Smooth muscle cell (in vitro differentiated cells): ENCODE data around the gene PHF12. TPM values are rescaled to one million over a fixed set of nuclear protein-coding genes. Genes with fewer than 3 reads are reported as not detected.

Source experiments
- DNase-seq: peaks from one replicate; lab custom pipeline; 2025; ENCODE audit not compliant: unreplicated experiment; lab: John Stamatoyannopoulos, UW
- H2AFZ ChIP-seq: fragments of 200-600 bp; sonication (generic); 2 replicates; pipeline ENCODE4 v1.6.0; 2016; ENCODE audit warnings: antibody characterized with exemption, low read depth, mild to moderate bottlenecking
- H3F3A ChIP-seq: fragments of 200-600 bp; sonication (generic); 2 replicates; pipeline ENCODE4 v1.6.0; 2017; ENCODE audit warnings: antibody characterized with exemption, low read depth
- H3K27ac ChIP-seq: fragments of 200-600 bp; sonication (generic); 2 replicates; pipeline ENCODE4 v1.5.1; 2016; ENCODE audit warnings: low read depth, mild to moderate bottlenecking
- H3K27me3 ChIP-seq: fragments of 200-600 bp; sonication (generic); 2 replicates; pipeline ENCODE4 v1.6.1; 2016; ENCODE audit warnings: low read depth, mild to moderate bottlenecking
- H3K36me3 ChIP-seq: fragments of 200-600 bp; sonication (generic); 2 replicates; pipeline ENCODE4 v1.5.1; 2016; ENCODE audit warnings: low read depth
- H3K4me1 ChIP-seq: fragments of 200-600 bp; sonication (generic); 2 replicates; pipeline ENCODE4 v1.5.1; 2016; ENCODE audit warnings: low read depth
- H3K4me2 ChIP-seq: fragments of 200-600 bp; sonication (generic); 2 replicates; pipeline ENCODE4 v1.6.0; 2016; ENCODE audit warnings: mild to moderate bottlenecking
- H3K4me3 ChIP-seq: fragments of 200-600 bp; sonication (generic); 2 replicates; pipeline ENCODE4 v1.5.1; 2016; ENCODE audit warnings: mild to moderate bottlenecking
- H3K79me2 ChIP-seq: fragments of 200-600 bp; sonication (generic); 2 replicates; pipeline ENCODE4 v1.6.0; 2016; ENCODE audit warnings: low read depth, mild to moderate bottlenecking
- H3K9ac ChIP-seq: fragments of 200-600 bp; sonication (generic); 2 replicates; pipeline ENCODE4 v1.6.0; 2016; ENCODE audit warnings: low read depth
- H3K9me3 ChIP-seq: fragments of 200-600 bp; sonication (generic); replicated peaks from 2 replicates; pipeline ENCODE4 v1.5.1; 2016; ENCODE audit warnings: low read depth
- H4K20me1 ChIP-seq: fragments of 200-600 bp; sonication (generic); 2 replicates; pipeline ENCODE4 v1.6.0; 2016; ENCODE audit warnings: low read depth
- CTCF ChIP-seq: fragments of 200-600 bp; sonication (generic); IDR thresholded peaks from 2 replicates; pipeline ENCODE4 v1.5.1; 2017; ENCODE audit warnings: borderline replicate concordance, mild to moderate bottlenecking, antibody characterized with exemption; ENCODE audit not compliant: insufficient read depth, poor library complexity, severe bottlenecking
- WGBS: methylation state at CpG from one replicate; pipeline ENCODE4 v1.1.7; 2016; ENCODE audit warnings: low lambda C conversion rate; 5-methylcytosine and 5-hydroxymethylcytosine counted together
- polyA plus RNA-seq: library from polyadenylated mRNA; unstranded; fragments of >200 nt; fragmentation: Nextera tagmentation; extraction: Ambion mirVana; gene quantifications from 2 replicates; pipeline ENCODE4 v1.2.1, GENCODE V29; 2016
- total RNA-seq: library from RNA; depleted of rRNA; stranded (reverse); fragments of >200 nt; gene quantifications from 2 replicates; pipeline ENCODE4 v1.2.3, GENCODE V29; 2014

Gene PHF12
- total and polyA plus RNA-seq, 2 experiments from 2014 or later: 14.0 to 18.9 TPM

GRCh38 chr17:28950752-28951427 is 428 bp downstream of the PHF12 start:
- DNase-seq: no peak
- H3K79me2 ChIP-seq: peaks cover 47% of the 10 kb centered on the region
- WGBS: 2% methylated on average over 10 of the region's 51 CpGs

GRCh38 chr17:28950017-28950751 is 1.1 kb downstream of the PHF12 start:
- Histone ChIP-seq H3K9me3 (no peaks in the 10 kb centered on the region), H3K4me1 (peaks cover 20% of the 10 kb centered on the region), H3K27ac (peak overlapping the region; percentile 86), H3K79me2 (peaks cover 55% of the 10 kb centered on the region), H3K9ac (peak overlapping the region; percentile 82), H3K36me3 (no peaks in the 10 kb centered on the region), H3K27me3 (no peaks in the 10 kb centered on the region), H4K20me1 (peaks cover 39% of the 10 kb centered on the region), H3F3A (peaks cover 24% of the 10 kb centered on the region), H2AFZ (peak overlapping the region; percentile 83), H3K4me2 (peak overlapping the region; percentile 98), H3K4me3 (peak overlapping the region; percentile 90)
- WGBS: 0% methylated on average over 43 of the region's 43 CpGs
- TF ChIP-seq CTCF: no peak
- DNase-seq: no peak

More at GRCh38 chr17:28950752-28951427, 428 bp downstream of the PHF12 start:
- Histone ChIP-seq H3K4me3 (peak overlapping the region; percentile 90), H3K27me3 (no peaks in the 10 kb centered on the region), H3K4me2 (peak overlapping the region; percentile 98), H3F3A (peaks cover 24% of the 10 kb centered on the region), H3K36me3 (no peaks in the 10 kb centered on the region), H3K9ac (peak overlapping the region; percentile 82), H3K4me1 (peaks cover 20% of the 10 kb centered on the region), H4K20me1 (peaks cover 32% of the 10 kb centered on the region), H3K27ac (peak overlapping the region; percentile 86), H3K9me3 (no peaks in the 10 kb centered on the region), H2AFZ (peak overlapping the region; percentile 41)
- no peak for TF ChIP-seq CTCF

- H3K9me3 ChIP-seq: no peaks in the 10 kb centered on the region
- no peaks in the 10 kb centered on the region for H3K36me3 ChIP-seq
- peaks cover 24% of the 10 kb centered on the region for H3F3A ChIP-seq
- peak overlapping the region; percentile 82 for H3K9ac ChIP-seq
- peaks cover 62% of the 10 kb centered on the region for H3K79me2 ChIP-seq
- H3K4me3 ChIP-seq: peak overlapping the region; percentile 90
- peak; percentile 58 for DNase-seq
- peaks cover 47% of the 10 kb centered on the region for H4K20me1 ChIP-seq
- H3K27ac ChIP-seq: peak overlapping the region; percentile 86
- WGBS: under 1% methylated on average over 49 of the region's 61 CpGs
- H2AFZ ChIP-seq: peak overlapping the region; percentile 83
- H3K4me2 ChIP-seq: peak overlapping the region; percentile 98
- H3K4me1 ChIP-seq: peaks cover 20% of the 10 kb centered on the region
- TF ChIP-seq CTCF: no peak
- no peaks in the 10 kb centered on the region for H3K27me3 ChIP-seq
These were observed 1.9 kb downstream of the PHF12 start for GRCh38 chr17:28949185-28950016.
